Spleen (tissue), 11 donors: ENCODE data around the gene TXN2. TPM values are rescaled to one million over a fixed set of nuclear protein-coding genes. Genes with fewer than 3 reads are reported as not detected.

Source experiments
- DNase-seq: peaks from one replicate; pipeline ENCODE4 v3.0.0-alpha.2; 2020
- H3K27ac ChIP-seq, 8 donors: fragments of 200-600 bp; sonication (generic) in 7 of 8; 1 replicate in 4 of 8; 2 replicates in 4 of 8; pipeline versions ENCODE4 v1.5.0 to v1.8.0; 2016 to 2021; ENCODE audit warnings: inconsistent platforms in 4 of 8, mild to moderate bottlenecking in 4 of 8, moderate library complexity in 1 of 8
- H3K27me3 ChIP-seq, 7 donors: fragments of 200-600 bp; sonication (generic) in 6 of 7; replicated peaks in 1 of 7; 1 replicate in 4 of 7; 2 replicates in 3 of 7; pipeline versions ENCODE4 v1.5.0 to v1.8.0; 2016 to 2021; ENCODE audit warnings: inconsistent platforms in 3 of 7, mild to moderate bottlenecking in 1 of 7
- H3K36me3 ChIP-seq, 6 donors: fragments of 200-600 bp; sonication (generic) in 5 of 6; 1 replicate in 4 of 6; 2 replicates in 2 of 6; pipeline versions ENCODE4 v1.5.0 to v1.8.0; 2016 to 2021; ENCODE audit warnings: inconsistent platforms in 2 of 6
- H3K4me1 ChIP-seq, 6 donors: fragments of 200-600 bp; sonication (generic) in 5 of 6; 1 replicate in 3 of 6; 2 replicates in 3 of 6; pipeline versions ENCODE4 v1.5.0 to v1.8.0; 2016 to 2021; ENCODE audit warnings: inconsistent platforms in 3 of 6
- H3K4me3 ChIP-seq, 8 donors: fragments of 200-600 bp; sonication (generic) in 7 of 8; 1 replicate in 4 of 8; 2 replicates in 4 of 8; pipeline versions ENCODE4 v1.5.0 to v1.8.0; 2016 to 2021; ENCODE audit warnings: inconsistent platforms in 4 of 8, mild to moderate bottlenecking in 4 of 8, moderate library complexity in 2 of 8
- H3K9me3 ChIP-seq, 8 donors: fragments of 200-600 bp; sonication (generic) in 7 of 8; 1 replicate in 4 of 8; 2 replicates in 4 of 8; pipeline versions ENCODE4 v1.5.0 to v1.8.0; 2016 to 2021; ENCODE audit warnings: inconsistent platforms in 4 of 8
- CTCF ChIP-seq, 11 experiments: fragments of 200-600 bp in 7 of 11; fragments of 450-650 bp in 4 of 11; sonication (generic) in 4 of 11; IDR thresholded peaks in 8 of 11; conservative IDR thresholded peaks in 3 of 11; 1 replicate in 7 of 11; 2 replicates in 4 of 11; pipeline versions ENCODE4 v1.4.0 to v1.8.0; 2016 to 2021; ENCODE audit warnings: antibody characterized with exemption in 11 of 11, inconsistent platforms in 4 of 11, mild to moderate bottlenecking in 1 of 11
- POLR2A ChIP-seq, 3 donors: fragments of 450-650 bp; IDR thresholded peaks; one replicate each; pipeline ENCODE4 v1.5.1; 2017; ENCODE audit warnings: antibody characterized with exemption in 3 of 3, mild to moderate bottlenecking in 1 of 3
- POLR2AphosphoS5 ChIP-seq, 3 donors: sonication (generic); formaldehyde crosslinking; IDR thresholded peaks; one replicate each; pipeline ENCODE4 v1.5.1; 2017; ENCODE audit warnings: antibody characterized with exemption in 3 of 3
- WGBS, 5 donors: extraction: QIAGEN DNeasy Blood & Tissue Kit in 3 of 5; methylation state at CpG; one replicate each; pipeline versions ENCODE4 v1.1.5 to v1.1.7; 2013 to 2018; 5-methylcytosine and 5-hydroxymethylcytosine counted together
- intact Hi-C: fragments of 100-400 bp; cut with DNase I; formaldehyde crosslinking; loops from one replicate; pipeline ENCODE4 v1.15.0; 2023; ENCODE audit warnings: low total_unique reads
- polyA plus RNA-seq, 3 donors: library from polyadenylated mRNA; stranded (reverse); fragments of 200-250 nt; gene quantifications; one replicate each; pipeline ENCODE4 v1.2.1, GENCODE V29; 2013
- small RNA-seq, 4 donors: library from RNA; depleted of rRNA; stranded (forward); fragments of <200 nt; gene quantifications; one replicate each; pipeline ENCODE3, GENCODE V24; 2016
- total RNA-seq, 7 donors: library from RNA; depleted of rRNA in 3 of 7; stranded (reverse); fragments of >200 nt in 3 of 7; fragmentation: NEBNext Ultra II Directional in 4 of 7; extraction: Animal tissue kit (Norgen Biotek cat#: 25700) in 4 of 7; gene quantifications; one replicate each; pipeline versions ENCODE4 v1.1.0 to v1.2.1, GENCODE V29; 2016 to 2021
- donor health status: healthy with polysubstance abuse.
- donor health status: DM: no; HTN: no; CAD: no; lungs with moderate emphysema.
- donor health status: DM: no; HTN: no; CAD: no.
- donor health status: Bipolar disorder and iron deficiency.
- donor health status: healthy.
- donor health status: DM: no; HTN: no; CAD: no.
- donor health status: DM: yes; HTN: yes; CAD: no.

Gene TXN2
- total and polyA plus RNA-seq, 10 donors = 52.6 to 105 (median 68.7) TPM

GRCh38 chr22:36419177-36419911, 62.1 kb downstream of the TXN2 start:
- no peak for DNase-seq
- Histone ChIP-seq H3K4me1 (peaks cover 14 to 81% (median 48%) of the 10 kb centered on the region in 6 donors), H3K36me3 (no peaks in the 10 kb centered on the region), H3K27me3 (no peaks in the 10 kb centered on the region), H3K4me3 (peak overlapping the region in 3 of 8 donors; percentile 7 to 42 (median 9)), H3K27ac (peak overlapping the region; percentile 60 to 88 (median 78)), H3K9me3 (no peaks in the 10 kb centered on the region)
- intact Hi-C loops = no loop called here
- peak in 1 of 11 experiments; percentile 9 for TF ChIP-seq CTCF (IDR thresholded peaks at IDR 0.05 in 8 of 11, conservative IDR thresholded peaks at IDR 0.05 in 3 of 11)
- TF ChIP-seq POLR2AphosphoS5 (IDR thresholded peaks at IDR 0.05) = peak in 2 of 3 donors; percentile 47 to 84
- TF ChIP-seq POLR2A (IDR thresholded peaks at IDR 0.05) = no peak
- WGBS, 5 donors = 28 to 40% (median 38%) methylated on average over 13 of the region's 13 CpGs

- H3K4me1 ChIP-seq = peaks cover 14 to 60% (median 45%) of the 10 kb centered on the region in 6 donors
- WGBS, 5 donors = 53 to 74% (median 67%) methylated on average over 9 of the region's 9 CpGs
- no peaks in the 10 kb centered on the region for H3K27me3 ChIP-seq
- intact Hi-C loops = no loop called here
- no peaks in the 10 kb centered on the region for H3K36me3 ChIP-seq
- H3K27ac ChIP-seq = peak overlapping the region in 5 of 8 donors; percentile 31 to 57 (median 45)
- TF ChIP-seq POLR2A (IDR thresholded peaks at IDR 0.05) (no peak), POLR2AphosphoS5 (IDR thresholded peaks at IDR 0.05) (peak in 1 of 3 donors; percentile 11)
- no peaks in the 10 kb centered on the region for H3K9me3 ChIP-seq
- no peak overlapping the region for H3K4me3 ChIP-seq
- no peak for DNase-seq
These were observed 64.2 kb downstream of the TXN2 start for GRCh38 chr22:36417281-36417686.

Small RNA genes within 50 kb of the gene (small RNA-seq; reads per million reads assigned to genes)
- 0 reads per million in 4 donors for gene RF00019

Other genes with a start within 250 kb of the TXN2 start
- gene APOL2, start 242.1 kb downstream of the TXN2 start, total RNA-seq = 10 to 100 TPM; 53.2 to 77.2 (median 59.3) TPM
- 10 to 100 TPM; 16.0 to 35.0 (median 20.2) TPM for gene APOL2, start 242.1 kb downstream of the TXN2 start, polyA plus RNA-seq
- 100 to 1,000 TPM in 1 of 7 donors, 10 to 100 TPM in 6; 33.3 to 108 (median 73.9) TPM for gene APOL1, start 228.5 kb downstream of the TXN2 start, total RNA-seq
- gene APOL1, start 228.5 kb downstream of the TXN2 start, polyA plus RNA-seq = 10 to 100 TPM in 2 of 3 donors, 1 to 10 TPM in 1; 10.0 to 24.2 (median 11.4) TPM
- gene MYH9, start 93.7 kb downstream of the TXN2 start, total RNA-seq = 1,000 to 10,000 TPM in 4 of 7 donors, 100 to 1,000 TPM in 3; 575 to 1,376 (median 1,013) TPM
- 100 to 1,000 TPM in 1 of 3 donors, 10 to 100 TPM in 2; 59.8 to 166 (median 71.1) TPM for gene MYH9, start 93.7 kb downstream of the TXN2 start, polyA plus RNA-seq
- gene FOXRED2, start 25.4 kb upstream of the TXN2 start, total RNA-seq = 10 to 100 TPM; 19.4 to 42.0 (median 27.0) TPM
- 1 to 10 TPM; 1.1 to 3.0 (median 1.5) TPM for gene FOXRED2, start 25.4 kb upstream of the TXN2 start, polyA plus RNA-seq
- 100 to 1,000 TPM; 194 to 428 (median 215) TPM for gene EIF3D, start 47.5 kb upstream of the TXN2 start, total RNA-seq
- 100 to 1,000 TPM; 212 to 282 (median 240) TPM for gene EIF3D, start 47.5 kb upstream of the TXN2 start, polyA plus RNA-seq
- gene CACNG2, start 222.1 kb upstream of the TXN2 start, total RNA-seq = not detected
- not detected for gene CACNG2, start 222.1 kb upstream of the TXN2 start, polyA plus RNA-seq